Measurements from ENCODE around the gene DDX52.

GRCh38 chr17:37607637-37608331 lies 35.5 kb downstream of the DDX52 start:
- no peak for TF ChIP-seq FOXA1 (IDR thresholded peaks at IDR 0.05)
- no peak for TF ChIP-seq PKNOX1 (IDR thresholded peaks at IDR 0.05)
- TF ChIP-seq FOXK2 (IDR thresholded peaks at IDR 0.05) = no peak
- TF ChIP-seq FOXM1 (IDR thresholded peaks at IDR 0.05; ENCODE audit: borderline replicate concordance) = no peak
- no peak for TF ChIP-seq SUZ12 (IDR thresholded peaks at IDR 0.05)
- no peak for TF ChIP-seq L3MBTL2 (conservative IDR thresholded peaks at IDR 0.05)
- TF ChIP-seq CTBP1 (IDR thresholded peaks at IDR 0.05; ENCODE audit: borderline replicate concordance) = no peak
- no peak for TF ChIP-seq SP1 (IDR thresholded peaks at IDR 0.05)
- no peak for TF ChIP-seq BHLHE40 (IDR thresholded peaks at IDR 0.05; ENCODE audit: borderline replicate concordance)
- TF ChIP-seq ARNT (IDR thresholded peaks at IDR 0.05) = no peak
- no peak for TF ChIP-seq HDGF (IDR thresholded peaks at IDR 0.05; ENCODE audit: borderline replicate concordance)
- TF ChIP-seq ELF4 (IDR thresholded peaks at IDR 0.05) = no peak
- no peak for TF ChIP-seq NFRKB (IDR thresholded peaks at IDR 0.05)
- TF ChIP-seq ZNF384 (IDR thresholded peaks at IDR 0.05) = no peak

Data from HEK293T (cell line).